ENCODE measurements around the gene ADGRV1. TPM values are rescaled to one million over a fixed set of nuclear protein-coding genes. Genes with fewer than 3 reads are reported as not detected.
"Not testable (repeated sequence)": the region's sequence is repeated elsewhere in the genome, so short reads cannot be mapped to it uniquely, and the experiment has no call there.

The ADGRV1 gene
- total RNA-seq, 2 donors from 2014 or later, result 97.6 to 117 TPM

DNA sequence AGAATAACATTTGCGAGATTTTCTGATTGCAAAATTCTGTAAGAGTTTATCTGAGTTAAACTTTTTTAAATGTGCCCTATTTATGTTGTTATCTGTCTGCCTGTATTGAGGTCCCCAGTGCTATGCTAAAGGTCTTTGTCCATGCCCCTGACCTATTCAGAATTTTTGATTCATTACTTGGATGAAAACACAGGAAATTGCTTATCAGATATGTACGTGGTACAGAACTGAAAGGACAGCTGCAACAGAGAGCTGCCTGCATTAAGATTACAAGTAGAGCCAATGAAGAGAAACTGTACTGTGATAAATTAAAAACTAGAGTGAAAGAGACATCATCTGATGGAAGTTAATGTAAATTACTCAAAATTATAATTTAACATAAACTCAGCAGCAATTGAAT, 408.8 kb downstream of the ADGRV1 start:
- no peak for DNase-seq
- Mint-ChIP-seq H3K9me3 (peaks cover 40% of the 10 kb centered on the region), H3K4me1 (no peaks in the 10 kb centered on the region), H3K4me3 (no peak overlapping the region), H3K27ac (no peak overlapping the region), H3K27me3 (ENCODE audit: insufficient read depth) (no peaks in the 10 kb centered on the region), H3K36me3 (ENCODE audit: low read depth) (peaks cover 63% of the 10 kb centered on the region)
- H3K4me1 ChIP-seq (ENCODE audit: control insufficient read depth, insufficient read depth, low read length), result no peaks in the 10 kb centered on the region
- peaks cover 25% of the 10 kb centered on the region for H3K9me3 ChIP-seq (ENCODE audit: control insufficient read depth, low read length)
- no peaks in the 10 kb centered on the region for H3K27me3 ChIP-seq (ENCODE audit: control insufficient read depth, insufficient read depth, low read length, poor library complexity, severe bottlenecking)
- WGBS, 2 experiments (ENCODE audit: insufficient coverage in 1 of 2, insufficient read length in 1 of 2), result 96 to 100% methylated on average over 2 of the region's 2 CpGs
- no peak for TF ChIP-seq CTCF (conservative IDR thresholded peaks at IDR 0.05)
- H3K36me3 ChIP-seq (ENCODE audit: control insufficient read depth, insufficient read depth, low read length), result peaks cover 10% of the 10 kb centered on the region
- no peak overlapping the region for H3K27ac ChIP-seq (ENCODE audit: low read depth, low read length)
- H3K9ac ChIP-seq (ENCODE audit: extremely low read depth, low read length, poor library complexity, severe bottlenecking), result no peak overlapping the region
- no peak overlapping the region for H3K4me3 ChIP-seq (ENCODE audit: low read length)

DNA sequence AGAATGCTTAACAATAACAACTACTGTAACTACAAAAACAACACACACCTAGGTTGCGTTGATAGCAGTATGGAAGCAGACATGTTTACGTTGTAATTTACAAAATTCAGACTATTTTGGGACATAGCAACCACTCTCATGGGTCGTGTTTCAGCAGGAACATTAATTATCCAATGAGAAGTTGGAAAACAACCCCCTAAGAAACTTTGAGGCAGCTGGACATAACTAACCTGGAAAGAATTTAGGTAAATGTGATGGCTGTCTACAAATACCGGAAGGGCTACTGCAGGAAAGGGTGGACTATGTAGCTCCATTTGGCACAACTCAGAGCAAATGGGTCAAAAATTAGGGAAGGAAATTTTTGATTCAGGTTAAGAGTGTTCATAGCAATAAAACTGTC, 409.3 kb downstream of the ADGRV1 start:
- H3K9me3 ChIP-seq (ENCODE audit: control insufficient read depth, low read length), result peaks cover 25% of the 10 kb centered on the region
- Mint-ChIP-seq H3K36me3 (ENCODE audit: low read depth) (peaks cover 66% of the 10 kb centered on the region), H3K4me3 (no peak overlapping the region), H3K27ac (no peak overlapping the region), H3K27me3 (ENCODE audit: insufficient read depth) (no peaks in the 10 kb centered on the region), H3K9me3 (peaks cover 44% of the 10 kb centered on the region), H3K4me1 (no peaks in the 10 kb centered on the region)
- peaks cover 10% of the 10 kb centered on the region for H3K36me3 ChIP-seq (ENCODE audit: control insufficient read depth, insufficient read depth, low read length)
- H3K4me1 ChIP-seq (ENCODE audit: control insufficient read depth, insufficient read depth, low read length), result no peaks in the 10 kb centered on the region
- TF ChIP-seq CTCF (conservative IDR thresholded peaks at IDR 0.05), result no peak
- H3K4me3 ChIP-seq (ENCODE audit: low read length), result no peak overlapping the region
- no peak overlapping the region for H3K9ac ChIP-seq (ENCODE audit: extremely low read depth, low read length, poor library complexity, severe bottlenecking)
- H3K27ac ChIP-seq (ENCODE audit: low read depth, low read length), result no peak overlapping the region
- 94 to 98% methylated on average over 4 of the region's 4 CpGs for WGBS, 2 experiments (ENCODE audit: insufficient coverage in 1 of 2, insufficient read length in 1 of 2)
- no peaks in the 10 kb centered on the region for H3K27me3 ChIP-seq (ENCODE audit: control insufficient read depth, insufficient read depth, low read length, poor library complexity, severe bottlenecking)
- no peak for DNase-seq

DNA sequence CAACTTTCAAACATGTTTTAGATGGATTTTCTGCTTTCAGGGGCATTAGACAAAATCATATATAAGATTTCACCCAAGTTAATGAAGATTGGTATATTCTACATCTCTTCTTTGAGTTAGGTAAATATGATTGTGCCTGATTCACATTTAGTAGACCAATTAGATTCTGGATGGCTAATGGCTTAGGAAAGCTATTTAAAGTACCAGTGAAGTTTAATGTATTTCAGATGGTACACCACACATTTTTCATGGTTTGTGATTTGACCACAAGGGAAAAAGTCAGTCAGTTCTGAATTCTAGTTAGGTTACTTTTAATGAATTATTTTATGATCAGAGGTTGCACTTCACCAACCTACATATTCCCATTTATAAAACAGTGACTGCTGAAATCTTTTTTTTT, 409.7 kb downstream of the ADGRV1 start:
- no peak for DNase-seq
- no peaks in the 10 kb centered on the region for H3K27me3 Mint-ChIP-seq (ENCODE audit: insufficient read depth)
- no peak overlapping the region for H3K27ac Mint-ChIP-seq
- no peaks in the 10 kb centered on the region for H3K4me1 Mint-ChIP-seq
- Histone ChIP-seq H3K9me3 (ENCODE audit: control insufficient read depth, low read length) (peaks cover 25% of the 10 kb centered on the region), H3K27ac (ENCODE audit: low read depth, low read length) (no peak overlapping the region), H3K36me3 (ENCODE audit: control insufficient read depth, insufficient read depth, low read length) (peaks cover 10% of the 10 kb centered on the region), H3K4me1 (ENCODE audit: control insufficient read depth, insufficient read depth, low read length) (no peaks in the 10 kb centered on the region), H3K4me3 (ENCODE audit: low read length) (no peak overlapping the region), H3K27me3 (ENCODE audit: control insufficient read depth, insufficient read depth, low read length, poor library complexity, severe bottlenecking) (no peaks in the 10 kb centered on the region), H3K9ac (ENCODE audit: extremely low read depth, low read length, poor library complexity, severe bottlenecking) (no peak overlapping the region)
- H3K9me3 Mint-ChIP-seq, result peaks cover 45% of the 10 kb centered on the region
- no peak for TF ChIP-seq CTCF (conservative IDR thresholded peaks at IDR 0.05)
- no peak overlapping the region for H3K4me3 Mint-ChIP-seq
- peaks cover 66% of the 10 kb centered on the region for H3K36me3 Mint-ChIP-seq (ENCODE audit: low read depth)

- H3K9ac ChIP-seq (ENCODE audit: extremely low read depth, low read length, poor library complexity, severe bottlenecking), result not testable (repeated sequence)
- H3K36me3 Mint-ChIP-seq (ENCODE audit: low read depth), result peaks cover 68% of the 10 kb centered on the region
These were observed 411.3 kb downstream of the ADGRV1 start for GRCh38 chr5:90969945-90970344.

More at GRCh38 chr5:90969945-90970344, 411.3 kb downstream of the ADGRV1 start:
- H3K27ac Mint-ChIP-seq; H3K4me3 ChIP-seq (ENCODE audit: low read length); H3K27ac ChIP-seq (ENCODE audit: low read depth, low read length); H3K4me1 ChIP-seq (ENCODE audit: control insufficient read depth, insufficient read depth, low read length); H3K4me1 Mint-ChIP-seq; H3K36me3 ChIP-seq (ENCODE audit: control insufficient read depth, insufficient read depth, low read length); H3K4me3 Mint-ChIP-seq; DNase-seq; H3K27me3 ChIP-seq (ENCODE audit: control insufficient read depth, insufficient read depth, low read length, poor library complexity, severe bottlenecking); H3K27me3 Mint-ChIP-seq (ENCODE audit: insufficient read depth): not testable (repeated sequence)
- 91 to 92% methylated on average over 8 to 11 of the region's 11 CpGs for WGBS, 2 experiments (ENCODE audit: insufficient coverage in 1 of 2, insufficient read length in 1 of 2)
- H3K9me3 ChIP-seq (ENCODE audit: control insufficient read depth, low read length), result peaks cover 25% of the 10 kb centered on the region
- peaks cover 50% of the 10 kb centered on the region for H3K9me3 Mint-ChIP-seq

Data from endodermal cell (in vitro differentiated cells).